Activated CD4-positive, alpha-beta T cell treated with anti-CD3 and anti-CD28 coated beads, Interleukin-2, amount 50 U/mL, for 16 hours (primary cell): ENCODE results near the gene JPT2.

Experiments
- DNase-seq: peaks from one replicate; pipeline ENCODE4 v3.0.0-alpha.2; 2020

The JPT2 gene, protein sequence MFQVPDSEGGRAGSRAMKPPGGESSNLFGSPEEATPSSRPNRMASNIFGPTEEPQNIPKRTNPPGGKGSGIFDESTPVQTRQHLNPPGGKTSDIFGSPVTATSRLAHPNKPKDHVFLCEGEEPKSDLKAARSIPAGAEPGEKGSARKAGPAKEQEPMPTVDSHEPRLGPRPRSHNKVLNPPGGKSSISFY

DNA sequence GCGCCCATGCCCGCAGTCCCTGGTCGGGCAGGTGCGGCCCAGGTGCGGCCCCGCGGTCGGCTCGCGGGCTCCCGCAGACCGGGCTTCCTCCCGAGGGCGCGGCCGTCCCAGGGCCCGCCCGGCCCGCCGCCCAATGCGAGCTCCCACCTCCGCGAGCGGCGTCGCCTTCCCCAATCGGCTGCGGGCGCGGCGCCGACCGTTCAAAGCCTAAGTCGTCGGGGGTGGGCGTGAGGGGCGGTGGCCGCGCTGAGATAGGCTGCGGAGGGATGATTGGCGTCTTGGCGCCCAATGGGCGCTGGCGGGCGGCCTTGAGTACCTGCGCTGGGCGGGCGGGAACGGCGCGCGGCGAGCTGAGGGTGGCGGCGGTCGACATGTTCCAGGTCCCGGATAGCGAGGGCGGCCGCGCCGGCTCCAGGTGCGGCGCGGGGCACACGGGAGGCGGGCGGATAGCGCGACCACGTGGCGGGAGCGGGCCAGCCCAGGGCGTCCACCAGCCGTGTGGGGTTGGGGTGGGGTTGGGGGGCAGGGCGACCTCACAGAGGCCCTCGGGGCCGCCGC, at the start of gene JPT2:
TSS of gene JPT2 (plus strand) at position 338 of the 558 bp plus-strand sequence. CDS start at position 372, 34 bp downstream.
- peak; percentile 97 for DNase-seq

DNA sequence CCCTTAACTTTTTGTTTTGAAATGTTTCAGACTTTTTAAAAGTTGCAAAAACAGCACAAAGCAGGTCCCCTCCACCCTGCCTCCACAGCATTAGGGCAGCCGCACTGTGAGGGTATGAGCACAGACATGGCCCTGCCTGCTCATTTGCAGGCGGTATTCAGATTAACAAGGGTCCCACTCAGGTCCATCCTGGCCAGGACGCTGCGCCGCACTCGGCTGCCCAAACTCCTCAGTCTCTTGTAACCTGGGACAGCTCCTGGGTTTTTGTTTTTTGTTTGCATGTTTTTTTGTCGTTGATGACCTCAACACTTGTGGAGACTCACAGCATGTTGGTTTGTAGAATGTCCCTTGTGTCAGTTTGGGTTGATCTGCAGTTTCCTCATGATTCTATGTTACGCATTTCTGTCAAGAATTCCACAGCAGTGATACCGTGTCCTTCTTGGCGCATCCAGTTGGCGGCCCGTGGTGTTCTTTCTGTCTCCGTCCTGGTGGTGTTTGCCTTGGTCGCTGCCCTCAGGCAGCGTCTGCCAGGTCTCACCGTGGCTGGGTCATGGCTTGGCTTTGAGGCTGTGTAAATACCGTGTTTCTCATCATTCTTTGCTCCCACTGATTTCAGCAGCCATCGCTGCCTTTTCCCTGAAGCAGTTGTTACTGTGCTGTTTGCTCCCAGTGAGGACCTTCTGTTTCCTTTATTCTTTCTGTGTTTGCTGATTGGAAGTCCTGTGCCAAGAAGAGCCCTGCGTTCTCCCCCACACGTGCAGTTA, 47.4 kb upstream of the JPT2 start:
- DNase-seq: no peak

DNA sequence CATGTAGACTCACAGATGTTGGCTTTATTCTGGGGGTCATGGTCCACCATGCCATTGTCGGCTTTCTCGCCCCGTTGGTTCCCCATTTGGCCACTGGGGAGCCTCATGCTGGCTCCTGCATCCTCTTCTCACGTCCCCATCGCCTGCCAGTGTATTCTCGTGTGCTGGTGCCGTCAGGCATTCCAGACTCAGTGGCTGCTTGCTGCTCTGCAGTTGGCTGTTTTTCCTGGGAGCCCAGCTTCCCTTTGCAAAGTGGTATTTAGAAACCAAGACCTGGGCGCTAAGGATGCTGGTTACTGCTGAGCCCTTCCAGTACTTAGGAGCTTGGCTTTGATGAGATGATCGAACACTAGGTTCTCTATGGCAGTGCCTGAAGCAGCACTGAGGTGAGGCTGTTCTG, 46.8 kb upstream of the JPT2 start:
- DNase-seq: no peak

DNA sequence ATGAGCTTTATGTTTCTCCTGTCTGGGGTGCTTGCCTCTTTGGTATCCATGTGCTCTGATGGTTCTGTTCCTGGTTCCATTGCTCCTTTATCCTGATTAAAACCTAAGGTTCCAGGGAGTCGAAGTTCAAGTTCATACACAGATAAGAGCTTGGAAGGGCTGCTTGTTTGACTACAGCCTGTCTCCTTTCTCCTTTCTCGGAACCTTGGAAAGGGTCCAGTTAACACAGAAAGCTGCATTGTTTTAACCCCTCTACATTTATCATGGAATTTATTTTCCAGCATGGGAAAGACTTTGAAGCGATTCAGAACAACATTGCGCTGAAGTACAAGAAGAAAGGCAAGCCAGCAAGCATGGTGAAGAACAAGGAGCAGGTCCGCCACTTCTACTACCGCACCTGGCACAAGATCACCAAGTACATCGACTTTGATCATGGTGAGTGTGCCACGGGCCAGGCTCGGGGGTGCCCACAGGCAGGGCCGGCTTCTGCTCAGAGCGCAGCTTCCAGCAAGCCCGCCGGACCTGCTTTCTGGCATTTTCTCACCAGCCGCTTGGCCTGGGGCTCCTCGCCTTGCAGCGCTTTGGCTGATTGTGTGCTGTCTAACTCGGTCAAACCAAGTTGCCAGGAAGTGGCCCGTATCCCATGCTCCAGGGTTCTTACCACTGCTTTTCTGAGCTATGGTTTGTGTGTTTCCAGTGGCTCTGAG, 46.0 kb upstream of the JPT2 start:
- DNase-seq: no peak

DNA sequence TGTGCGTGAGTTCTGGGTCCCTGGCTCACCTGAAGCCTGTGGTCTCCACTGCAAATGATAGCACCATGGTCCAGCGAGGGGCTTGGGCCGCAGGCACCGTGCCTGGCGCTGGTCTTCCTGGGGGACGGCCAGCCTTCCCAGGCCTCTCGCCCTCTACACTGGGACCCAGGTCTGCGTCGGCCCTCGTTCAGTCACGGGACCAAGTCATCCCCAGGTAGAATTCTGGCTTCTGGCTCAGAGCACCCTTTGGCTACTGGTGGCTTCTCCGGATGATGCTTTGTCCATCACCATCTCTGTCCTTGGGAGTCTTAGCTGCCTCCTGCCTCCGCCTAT, 45.5 kb upstream of the JPT2 start:
- DNase-seq: no peak

DNA sequence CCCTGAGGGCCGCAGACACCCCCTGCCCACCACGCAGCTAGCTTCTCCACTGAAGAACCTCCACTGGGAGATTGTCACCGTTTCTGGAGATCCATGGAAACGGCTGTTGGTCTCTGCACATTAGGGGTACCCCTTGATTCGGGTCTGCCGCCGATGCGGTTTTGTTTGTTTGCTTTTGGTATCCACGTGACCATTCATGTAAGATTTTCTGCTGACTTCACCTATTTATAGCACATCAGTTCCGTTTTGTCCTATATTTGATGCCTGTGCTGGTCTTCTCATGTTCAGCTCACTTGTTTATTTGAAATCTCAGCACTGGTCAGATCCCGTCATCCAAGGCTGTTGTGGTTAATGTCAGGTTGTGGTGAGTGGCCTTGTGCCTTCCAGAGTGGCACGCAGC, 44.8 kb upstream of the JPT2 start:
- no peak for DNase-seq

DNA sequence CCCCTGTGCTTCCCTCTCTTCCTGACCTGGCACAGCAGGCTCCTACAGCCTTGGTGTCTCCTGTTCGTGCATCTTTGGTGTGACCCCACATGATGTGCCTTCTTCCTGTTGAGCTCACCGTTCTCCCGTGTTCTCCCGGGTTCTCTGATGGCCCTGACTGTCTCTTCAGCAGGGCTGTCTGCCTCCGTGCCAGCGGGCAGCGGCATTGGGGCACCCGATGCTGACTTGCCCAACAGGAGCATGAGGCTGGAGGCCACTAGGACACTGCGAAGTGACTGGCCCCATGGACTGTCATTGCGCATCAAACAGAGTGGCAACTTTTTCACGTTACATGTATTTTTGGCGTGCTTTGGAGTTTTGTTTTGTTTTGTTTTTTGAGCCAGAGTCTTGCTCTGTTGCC, 43.5 kb upstream of the JPT2 start:
- no peak for DNase-seq

DNA sequence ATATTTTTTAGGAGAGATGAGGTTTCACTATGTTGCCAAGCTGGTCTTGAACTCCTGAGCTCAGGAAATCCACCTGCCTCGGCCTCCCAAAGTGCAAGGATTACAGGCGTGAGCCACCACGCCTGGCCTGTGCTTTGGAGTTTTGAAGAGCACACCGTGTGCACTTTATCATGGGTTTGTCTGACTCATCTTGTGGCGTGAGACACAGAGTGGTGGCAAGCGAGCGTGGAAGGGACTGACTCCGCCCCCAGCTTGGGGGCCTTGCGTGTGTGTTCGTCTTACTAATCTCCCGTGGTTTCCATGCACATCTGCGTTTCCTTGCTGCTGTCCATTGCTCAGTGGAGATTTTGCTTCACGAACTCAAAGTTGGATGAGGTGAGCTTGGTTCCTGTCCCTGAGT, 43.0 kb upstream of the JPT2 start:
- no peak for DNase-seq

DNA sequence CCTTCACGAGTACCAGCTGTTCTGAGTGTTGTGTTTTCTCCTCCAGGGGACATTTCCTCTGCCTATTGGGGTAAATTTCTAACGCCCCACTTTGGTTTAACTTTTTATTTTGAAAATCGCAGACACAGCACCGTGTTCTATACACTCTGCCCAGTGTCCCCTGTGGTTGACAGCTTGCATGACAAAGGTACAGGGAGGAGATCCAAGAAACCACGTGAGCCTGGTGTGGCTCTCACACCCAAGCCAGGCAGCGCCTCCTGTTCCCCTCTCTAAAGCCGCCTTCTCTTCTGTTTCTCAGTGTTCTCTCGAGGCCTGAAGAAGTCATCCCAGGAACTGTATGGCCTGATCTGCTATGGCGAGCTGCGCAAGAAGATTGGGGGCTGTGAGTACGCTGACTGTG, 40.6 kb upstream of the JPT2 start:
- no peak for DNase-seq

DNA sequence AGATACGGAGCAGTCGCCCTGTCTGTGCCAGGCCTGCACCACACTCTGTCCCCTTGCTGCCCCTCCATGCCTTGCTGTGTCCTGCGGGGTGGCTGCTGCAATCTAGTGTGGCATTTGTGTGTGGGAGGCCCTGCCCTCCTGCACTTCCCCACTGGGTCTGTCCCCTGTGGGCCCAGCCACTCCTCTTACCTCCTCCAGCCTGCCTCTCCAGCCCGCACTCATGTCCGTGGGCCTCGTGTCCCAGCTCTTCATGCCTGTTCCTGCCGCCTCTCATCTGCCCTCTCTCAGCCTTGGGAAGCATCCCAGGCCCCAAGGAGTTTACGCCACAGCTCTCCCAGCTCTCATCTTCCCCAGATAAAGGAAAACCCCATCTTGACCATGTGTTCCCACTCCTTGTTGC, 39.3 kb upstream of the JPT2 start:
- no peak for DNase-seq

DNA sequence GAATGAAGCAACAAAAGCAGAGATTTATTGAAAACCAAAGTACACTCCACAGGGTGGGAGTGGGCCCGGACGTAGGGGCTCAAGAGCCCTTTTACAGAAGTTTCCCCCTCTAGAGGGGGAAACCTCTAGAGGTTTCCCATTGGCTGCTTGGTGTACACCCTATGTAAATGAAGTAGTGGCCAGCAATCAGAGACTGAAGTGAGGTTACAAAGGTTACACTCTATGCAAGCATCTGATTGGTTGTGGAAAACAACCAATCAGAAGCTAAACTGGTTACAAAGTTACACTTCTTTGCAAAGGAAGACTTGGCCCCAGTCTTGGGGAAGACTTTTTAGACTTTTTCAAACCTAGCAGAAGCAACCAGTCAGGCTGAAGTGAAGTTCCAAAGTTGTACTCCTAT, 38.8 kb upstream of the JPT2 start:
- DNase-seq: no peak

DNA sequence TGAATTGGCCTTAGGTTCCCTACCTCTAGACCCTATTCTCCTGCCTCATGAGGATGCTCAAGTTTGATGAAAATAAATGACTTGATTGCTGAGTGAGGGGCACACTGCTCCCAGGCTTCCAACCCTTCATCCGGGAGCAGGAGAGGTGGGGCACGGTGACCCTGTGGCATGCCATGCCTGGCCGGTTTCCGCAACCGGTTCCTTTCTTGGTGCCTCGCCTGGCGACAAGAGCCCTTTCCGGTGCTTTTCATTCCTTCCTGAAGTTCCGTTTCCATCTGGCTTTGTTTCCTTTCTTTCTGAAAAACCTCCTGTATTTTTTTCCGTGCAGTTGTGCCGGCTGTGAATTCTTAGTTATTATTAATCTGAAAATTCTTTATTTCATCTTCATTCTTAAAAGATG, 38.2 kb upstream of the JPT2 start:
- no peak for DNase-seq

DNA sequence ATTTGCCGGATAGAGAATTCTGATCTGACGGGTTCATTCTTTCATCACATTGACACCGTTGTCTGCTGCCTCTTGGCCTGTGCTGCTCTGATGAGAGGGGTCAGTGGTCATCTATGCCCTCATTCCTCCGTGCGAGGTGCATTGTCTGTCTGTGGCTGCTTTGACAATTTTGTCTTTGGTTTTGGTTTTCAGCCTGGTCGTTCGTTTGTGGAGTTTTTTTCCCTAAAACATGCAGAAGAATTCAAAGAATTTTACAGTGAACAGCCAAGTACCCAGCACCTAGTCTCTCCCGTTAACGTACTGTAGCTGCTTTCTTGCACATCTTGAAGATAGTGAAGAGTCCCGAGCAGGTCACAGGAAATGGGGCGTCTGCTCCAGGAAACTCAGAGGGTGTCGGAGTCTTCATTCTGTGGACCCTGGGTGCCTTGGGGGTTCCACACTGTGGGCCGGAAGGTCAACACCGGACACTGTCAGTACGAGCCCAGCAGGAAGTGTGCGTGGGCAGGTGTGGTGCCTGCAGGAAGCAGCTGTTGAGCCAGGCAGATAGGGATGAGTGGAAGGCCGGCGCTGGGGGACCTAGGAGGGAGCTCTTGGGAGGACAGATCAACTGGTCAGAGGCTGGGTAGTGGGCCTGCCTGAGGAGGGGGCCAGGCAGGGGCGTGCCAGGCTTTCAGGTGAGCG, 37.7 kb upstream of the JPT2 start:
- DNase-seq: no peak

DNA sequence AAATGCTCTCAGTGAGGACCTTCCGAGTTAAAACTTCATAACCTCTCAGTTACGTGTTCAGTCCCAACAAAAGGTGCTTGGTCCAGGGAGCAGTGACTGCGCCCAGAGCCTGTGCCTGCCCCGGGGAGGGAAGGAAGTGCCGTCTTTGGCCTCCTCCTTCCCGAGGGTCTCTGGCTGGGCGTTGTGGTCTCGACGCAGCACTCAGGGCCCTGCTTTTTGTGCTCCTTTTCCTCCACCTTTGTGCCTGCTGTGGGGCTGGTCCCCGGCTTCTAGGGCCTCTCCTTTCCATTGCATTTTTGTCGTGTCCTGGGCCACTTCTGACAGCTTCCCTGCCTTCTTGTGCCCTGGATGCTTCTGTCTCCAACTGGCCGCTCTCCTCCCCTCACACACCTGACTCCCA, 36.8 kb upstream of the JPT2 start:
- no peak for DNase-seq

DNA sequence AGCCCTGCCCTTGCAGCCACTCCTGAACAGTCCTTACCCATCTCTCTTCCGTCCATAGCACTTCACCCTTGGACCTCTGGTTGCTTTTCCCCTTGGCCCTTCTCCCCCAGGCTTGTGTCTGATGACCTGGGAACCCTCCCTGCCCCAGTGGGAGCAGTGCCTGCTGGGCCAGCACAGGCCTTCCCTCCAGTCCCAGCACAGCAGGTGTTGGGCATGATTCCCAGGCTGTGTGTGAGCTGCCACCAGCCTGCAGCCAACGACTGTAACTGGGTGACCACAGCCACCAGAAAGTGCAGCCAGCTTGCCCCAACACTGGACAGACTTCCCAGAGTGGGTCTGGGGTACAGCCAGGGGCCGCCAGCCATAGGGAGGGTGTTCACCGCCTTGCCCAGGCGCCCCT, 35.9 kb upstream of the JPT2 start:
- DNase-seq: no peak

DNA sequence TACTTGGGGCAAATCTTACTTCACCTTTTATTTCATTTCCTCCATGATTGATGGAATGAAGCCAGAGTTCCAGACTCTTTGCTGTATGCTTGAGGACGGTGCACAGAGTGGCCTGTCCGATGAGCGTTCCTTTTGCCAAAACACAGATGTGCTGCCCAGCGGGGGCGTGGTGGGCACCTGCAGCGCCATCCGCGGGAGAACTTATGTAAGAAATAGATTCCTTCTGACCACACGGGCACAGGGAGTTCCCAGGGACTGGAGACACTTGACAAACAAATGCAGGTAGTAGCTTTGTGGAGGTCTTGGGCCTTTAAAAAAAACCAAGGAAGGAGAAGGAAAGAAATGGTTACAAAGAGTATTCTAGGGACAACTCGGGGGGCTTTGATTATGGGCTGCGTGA, 35.3 kb upstream of the JPT2 start:
- DNase-seq: no peak

DNA sequence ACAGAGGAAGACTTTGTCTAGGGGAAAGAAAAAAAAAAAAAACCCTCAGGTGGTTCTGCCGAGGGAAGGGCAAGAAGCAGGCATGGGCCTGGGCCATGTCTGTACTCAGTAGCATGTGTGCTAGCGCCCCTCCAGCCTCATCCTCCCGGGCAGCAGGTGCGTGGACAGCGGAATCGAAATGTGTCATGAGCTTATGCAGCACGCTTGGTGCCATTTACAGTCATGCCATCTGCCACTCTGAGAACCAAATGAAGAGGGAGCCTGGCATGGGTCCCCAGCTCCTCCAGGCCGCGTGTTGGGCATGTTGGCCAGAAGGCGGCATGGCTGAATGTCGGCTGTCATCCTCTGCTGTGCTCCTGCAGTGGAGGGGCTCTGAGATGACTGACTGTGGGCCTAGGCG, 34.6 kb upstream of the JPT2 start:
- no peak for DNase-seq

DNA sequence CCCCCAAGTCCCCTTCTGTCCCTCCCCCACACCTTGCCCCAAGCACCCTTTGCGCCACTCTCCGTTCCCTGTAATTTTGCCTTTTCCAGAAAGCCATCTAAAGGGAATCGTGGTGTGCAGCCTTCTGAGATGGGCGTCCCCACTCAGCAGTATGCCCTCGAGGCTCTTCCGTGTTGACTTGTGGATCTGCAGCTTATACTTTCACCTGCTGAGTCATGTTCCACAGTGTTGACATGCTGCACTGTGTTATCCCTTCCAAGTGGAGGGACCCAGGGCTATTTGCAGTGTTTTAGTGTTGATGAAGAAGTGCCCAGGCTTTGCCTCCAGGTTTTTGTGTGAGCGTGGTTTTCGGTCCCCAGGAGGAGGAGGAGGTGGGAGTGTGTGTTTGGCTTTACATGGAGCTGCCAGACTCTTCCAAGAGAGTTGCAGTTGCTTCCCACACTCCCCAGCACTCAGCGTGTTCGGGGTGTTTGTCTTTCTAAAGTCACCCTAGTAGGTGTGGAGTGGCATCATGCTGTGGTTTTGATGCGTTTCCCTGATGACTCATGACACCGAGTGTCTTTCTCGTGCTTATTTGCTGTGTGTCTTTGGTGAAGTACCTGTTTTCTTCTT, 32.1 kb upstream of the JPT2 start:
- peak; percentile 56 for DNase-seq

DNA sequence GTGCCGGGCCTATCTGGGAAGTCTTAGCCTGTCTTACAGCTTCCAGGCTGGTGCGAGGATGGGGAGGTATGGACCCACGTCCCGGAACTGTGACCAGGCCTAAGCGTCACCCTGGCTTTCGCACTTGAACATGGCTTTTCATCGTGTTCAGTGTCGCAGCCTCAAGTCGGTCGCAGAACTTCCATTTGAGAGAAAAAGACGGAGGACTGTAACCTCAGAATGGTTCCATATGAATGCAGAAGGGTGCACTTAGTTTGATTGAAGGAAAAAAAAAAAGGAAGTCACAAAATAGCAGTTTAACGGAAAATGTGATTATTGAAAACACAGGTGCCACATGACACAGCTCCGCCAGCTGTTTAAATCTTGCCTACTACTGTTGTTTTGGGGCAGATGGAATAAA, 30.2 kb upstream of the JPT2 start:
- DNase-seq: no peak

DNA sequence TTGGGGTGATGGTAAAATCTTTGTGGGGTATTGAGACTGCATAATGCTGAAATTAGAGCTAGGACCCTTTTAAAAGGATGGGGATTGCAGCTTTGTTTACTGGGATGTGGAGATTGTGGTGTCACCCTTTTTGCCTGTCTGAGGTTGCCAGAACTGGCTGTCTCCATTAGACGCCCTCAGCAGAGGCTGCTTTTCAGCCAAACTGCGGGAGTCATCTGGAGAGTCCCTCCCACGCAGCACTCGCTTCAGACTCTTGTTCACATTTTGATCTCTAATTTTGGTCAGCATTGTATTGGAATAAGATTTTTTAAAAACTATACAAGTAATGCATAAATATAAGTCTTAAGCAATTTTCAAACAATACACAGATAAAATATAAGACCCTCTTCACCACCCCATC, 27.9 kb upstream of the JPT2 start:
- no peak for DNase-seq

DNA sequence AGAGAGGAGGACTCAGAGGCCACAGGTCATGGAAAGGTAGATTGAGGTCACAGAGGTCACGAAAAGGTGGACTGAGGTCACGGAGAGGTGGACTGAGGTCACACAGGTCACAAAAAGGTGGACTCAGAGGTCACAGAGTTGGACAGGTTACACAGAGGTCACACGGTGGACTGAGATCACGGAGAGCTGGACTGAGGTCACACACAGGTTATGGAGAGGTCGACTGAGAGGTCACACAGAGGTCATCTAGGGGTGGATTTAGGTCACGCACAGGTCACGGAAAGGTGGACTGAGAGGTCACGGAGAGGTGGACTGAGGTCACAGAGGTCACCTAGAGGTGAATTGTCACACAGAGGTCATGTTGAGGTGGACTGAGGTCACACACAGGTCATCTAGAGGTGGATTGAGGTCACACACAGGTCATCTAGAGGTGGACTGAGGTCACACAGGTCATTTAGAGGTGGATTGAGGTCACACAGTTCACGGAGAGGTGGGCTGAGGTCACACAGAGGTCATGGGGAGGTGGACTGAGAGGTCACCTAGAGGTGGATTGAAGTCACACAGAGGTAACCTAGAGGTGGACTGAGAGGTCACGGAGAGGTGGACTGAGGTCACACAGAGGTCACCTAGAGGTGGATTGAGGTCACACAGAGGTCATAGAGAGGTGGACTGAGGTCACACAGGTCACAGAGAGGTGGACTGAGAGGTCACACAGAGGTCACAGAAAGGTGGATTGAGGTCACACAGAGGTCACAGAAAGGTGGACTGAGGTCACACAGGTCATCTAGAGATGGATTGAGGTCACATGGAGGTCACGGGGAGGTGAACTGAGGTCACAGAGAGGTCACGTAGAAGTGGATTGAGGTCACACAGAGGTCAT, 26.7 kb upstream of the JPT2 start:
- DNase-seq: no peak

DNA sequence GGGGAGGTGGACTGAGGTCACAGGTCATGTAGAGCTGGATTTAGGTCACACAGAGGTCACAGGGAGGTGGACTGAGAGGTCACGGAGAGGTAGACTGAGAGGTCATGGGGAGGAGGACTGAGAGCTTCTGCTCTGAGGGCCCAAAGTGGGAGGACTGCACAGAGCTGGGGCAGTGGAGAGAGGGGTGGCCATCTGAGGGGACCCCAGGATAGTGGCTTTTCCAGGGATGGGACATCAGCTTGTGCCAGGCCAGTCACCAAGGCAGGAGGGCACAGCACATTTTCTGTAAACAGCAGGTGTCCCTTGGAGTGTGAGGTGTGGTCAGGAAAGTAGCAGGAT, 26.1 kb upstream of the JPT2 start:
- DNase-seq: no peak
